Muscle layer of colon (tissue), 2 donors: ENCODE measurements around the gene MOK.

ENCODE experiments used
- H3K27ac ChIP-seq: one replicate; pipeline ENCODE4 v1.7.0; 2013; ENCODE audit warnings: low read depth, mild to moderate bottlenecking, low read length, moderate library complexity
- H3K27me3 ChIP-seq, 2 donors: one replicate each; pipeline ENCODE4 v1.7.0; 2013; ENCODE audit warnings: low read length in 2 of 2, mild to moderate bottlenecking in 2 of 2; ENCODE audit not compliant: insufficient read depth in 2 of 2, control insufficient read depth in 1 of 2
- H3K36me3 ChIP-seq: one replicate; pipeline ENCODE4 v1.7.0; 2013; ENCODE audit warnings: mild to moderate bottlenecking, low read length; ENCODE audit not compliant: insufficient read depth
- H3K4me1 ChIP-seq: one replicate; pipeline ENCODE4 v1.7.0; 2013; ENCODE audit warnings: mild to moderate bottlenecking, low read length; ENCODE audit not compliant: insufficient read depth
- H3K4me3 ChIP-seq, 2 donors: one replicate each; pipeline ENCODE4 v1.7.0; 2013; ENCODE audit warnings: low read length in 2 of 2, low read depth in 1 of 2, mild to moderate bottlenecking in 1 of 2, moderate library complexity in 1 of 2
- H3K9ac ChIP-seq: one replicate; pipeline ENCODE4 v1.7.0; 2013; ENCODE audit warnings: low read length
- H3K9me3 ChIP-seq: one replicate; pipeline ENCODE4 v1.7.0; 2013; ENCODE audit warnings: mild to moderate bottlenecking, low read length
- donor health status: abdominal sarcoma.
- donor health status: Adenocarcinoma of cecum.

Gene MOK

DNA sequence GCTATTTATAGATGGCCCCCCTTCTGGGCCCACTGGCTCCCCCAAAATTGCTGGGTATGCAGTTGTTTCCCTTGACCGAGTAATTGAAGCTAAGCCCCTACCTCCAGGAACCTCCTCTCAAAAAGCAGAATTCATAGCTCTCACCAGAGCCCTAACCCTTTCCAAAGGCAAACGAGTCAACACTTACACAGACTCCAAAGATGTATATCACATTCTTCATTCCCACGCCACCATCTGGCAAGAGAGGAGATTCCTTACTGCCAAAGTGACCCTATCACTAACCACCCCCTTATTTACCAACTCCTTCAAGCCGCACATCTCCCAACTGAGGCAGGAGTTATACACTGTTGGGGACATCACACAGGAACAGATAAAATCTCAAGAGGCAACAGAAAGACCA is 66.8 kb downstream of the MOK start:
- Histone ChIP-seq H3K36me3 (no peaks in the 10 kb centered on the region), H3K4me1 (peaks cover 8% of the 10 kb centered on the region), H3K27ac (no peak overlapping the region), H3K9me3 (no peaks in the 10 kb centered on the region), H3K27me3 (no peaks in the 10 kb centered on the region), H3K4me3 (no peak overlapping the region), H3K9ac (no peak overlapping the region)

DNA sequence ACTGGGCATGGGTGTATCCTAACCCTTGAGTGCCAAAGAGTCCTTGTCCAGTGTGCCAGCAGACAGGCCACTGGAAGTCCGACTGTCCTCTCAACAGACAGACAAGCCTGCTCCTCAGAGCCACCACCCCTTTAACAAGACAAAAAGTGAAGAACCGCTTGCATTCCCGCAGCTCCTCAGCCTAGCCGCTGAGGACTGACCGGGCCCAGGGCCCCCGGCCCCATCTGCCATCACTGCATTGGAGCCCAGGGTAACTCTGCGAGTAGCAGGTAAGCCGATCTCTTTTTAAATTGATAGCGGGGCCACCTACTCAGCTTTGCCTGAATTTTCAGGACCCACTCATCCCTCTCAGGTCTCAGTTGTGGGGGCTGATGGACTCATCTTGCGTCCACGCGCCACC is 68.9 kb downstream of the MOK start:
- no peak overlapping the region for H3K4me3 ChIP-seq
- no peak overlapping the region for H3K9ac ChIP-seq
- H3K4me1 ChIP-seq: peaks cover 8% of the 10 kb centered on the region
- peaks cover 17% of the 10 kb centered on the region for H3K36me3 ChIP-seq
- no peak overlapping the region for H3K27ac ChIP-seq
- no peaks in the 10 kb centered on the region for H3K9me3 ChIP-seq
- no peaks in the 10 kb centered on the region for H3K27me3 ChIP-seq

DNA sequence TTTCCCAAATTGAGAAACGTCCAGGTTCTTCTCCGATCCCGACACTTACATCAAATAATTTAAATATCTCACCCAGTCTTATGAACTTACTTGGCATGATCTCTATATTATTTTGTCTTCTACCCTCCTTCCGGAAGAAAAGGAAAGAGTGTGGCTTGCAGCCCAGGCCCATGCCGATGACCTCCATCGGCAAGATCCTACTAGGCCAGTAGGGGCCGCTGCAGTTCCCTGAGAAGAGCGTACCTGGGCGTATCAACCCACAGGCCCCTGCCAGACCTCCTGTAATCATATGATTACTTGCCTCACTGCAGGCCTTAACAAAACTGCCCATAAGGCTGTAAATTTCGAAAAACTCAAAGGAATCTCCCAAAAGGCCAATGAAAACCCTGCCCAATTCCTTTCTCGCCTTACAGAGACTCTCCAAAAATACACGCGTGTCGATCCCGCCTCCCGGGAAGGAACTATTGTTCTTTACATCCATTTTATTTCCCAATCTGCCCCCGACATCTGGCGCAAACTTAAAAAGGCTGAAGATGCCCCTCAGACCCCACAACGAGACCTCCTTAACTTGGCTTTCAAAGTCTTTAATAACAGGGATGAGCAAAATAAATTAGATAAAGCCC is 69.6 kb downstream of the MOK start:
- H3K36me3 ChIP-seq: peaks cover 20% of the 10 kb centered on the region
- no peaks in the 10 kb centered on the region for H3K9me3 ChIP-seq
- H3K27me3 ChIP-seq: no peaks in the 10 kb centered on the region
- peaks cover 8% of the 10 kb centered on the region for H3K4me1 ChIP-seq
- H3K4me3 ChIP-seq: no peak overlapping the region
- no peak overlapping the region for H3K27ac ChIP-seq
- H3K9ac ChIP-seq: no peak overlapping the region

DNA sequence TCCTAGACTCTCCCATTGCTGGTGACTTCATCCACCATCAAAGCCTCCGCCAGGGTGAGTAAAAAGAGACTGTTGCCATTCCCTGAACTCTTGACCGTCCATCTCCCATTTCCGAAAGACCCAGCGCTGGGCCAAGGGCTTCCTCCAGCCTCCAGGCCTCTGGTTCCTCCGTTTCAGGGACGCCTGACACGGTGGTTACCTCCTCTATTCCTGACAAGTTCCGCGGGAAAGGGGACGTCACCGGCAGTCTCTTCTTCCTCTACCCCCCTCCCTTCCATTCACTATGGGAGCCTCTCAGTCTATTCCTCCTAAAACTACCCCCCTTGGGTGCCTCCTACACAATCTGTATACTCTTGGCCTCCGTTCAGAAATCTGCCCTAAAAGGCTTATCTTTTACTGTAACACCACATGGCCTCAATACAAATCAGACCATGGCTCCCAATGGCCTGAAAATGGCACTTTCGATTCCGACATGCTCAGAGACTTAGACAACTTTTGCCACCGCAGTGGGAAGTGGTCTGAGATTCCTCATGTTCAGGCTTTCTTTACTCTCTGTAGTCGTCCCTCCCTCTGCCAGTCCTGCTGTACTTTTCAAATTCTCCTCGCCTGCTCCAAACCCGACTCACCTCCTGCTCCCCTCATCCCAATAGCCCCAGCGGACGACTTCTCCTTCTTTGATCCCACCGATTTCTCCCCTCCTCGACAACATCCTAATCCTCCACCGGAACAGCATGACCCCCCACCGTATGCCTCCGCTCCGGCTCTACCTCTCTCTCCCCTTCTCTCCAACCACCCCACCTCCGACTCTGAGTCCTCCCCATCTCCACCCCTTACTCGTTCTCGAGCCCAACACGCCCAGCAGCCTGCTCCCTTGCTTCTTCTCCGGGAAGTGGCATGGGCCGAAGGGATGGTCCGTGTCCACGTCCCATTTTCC is 70.4 kb downstream of the MOK start:
- Histone ChIP-seq H3K9me3 (no peaks in the 10 kb centered on the region), H3K4me1 (peaks cover 8% of the 10 kb centered on the region), H3K27me3 (no peaks in the 10 kb centered on the region), H3K36me3 (peaks cover 20% of the 10 kb centered on the region), H3K27ac (no peak overlapping the region), H3K4me3 (no peak overlapping the region), H3K9ac (no peak overlapping the region)

DNA sequence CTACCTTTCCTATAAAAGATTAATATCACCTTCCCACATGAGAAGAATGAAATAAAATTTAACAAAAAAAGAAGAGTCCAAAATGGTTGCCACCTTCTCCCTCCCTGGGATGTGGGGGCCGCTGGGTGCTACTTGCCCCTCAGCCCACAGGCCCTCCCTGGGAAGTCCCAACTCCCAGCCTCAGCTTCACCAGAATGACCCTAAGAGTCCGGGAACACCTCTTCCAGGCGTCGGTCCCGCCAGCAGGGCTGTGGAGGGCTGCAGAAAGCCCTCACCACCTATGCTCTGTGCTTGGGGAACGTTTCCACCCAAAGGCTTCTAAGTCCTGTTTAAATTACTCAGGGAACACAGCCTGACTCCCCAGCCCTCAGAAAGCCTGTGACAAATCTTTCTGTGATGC is 71.9 kb downstream of the MOK start:
- no peak overlapping the region for H3K27ac ChIP-seq
- no peak overlapping the region for H3K4me3 ChIP-seq
- no peaks in the 10 kb centered on the region for H3K27me3 ChIP-seq
- H3K36me3 ChIP-seq: peaks cover 20% of the 10 kb centered on the region
- no peak overlapping the region for H3K9ac ChIP-seq
- H3K4me1 ChIP-seq: peaks cover 8% of the 10 kb centered on the region
- H3K9me3 ChIP-seq: no peaks in the 10 kb centered on the region

DNA sequence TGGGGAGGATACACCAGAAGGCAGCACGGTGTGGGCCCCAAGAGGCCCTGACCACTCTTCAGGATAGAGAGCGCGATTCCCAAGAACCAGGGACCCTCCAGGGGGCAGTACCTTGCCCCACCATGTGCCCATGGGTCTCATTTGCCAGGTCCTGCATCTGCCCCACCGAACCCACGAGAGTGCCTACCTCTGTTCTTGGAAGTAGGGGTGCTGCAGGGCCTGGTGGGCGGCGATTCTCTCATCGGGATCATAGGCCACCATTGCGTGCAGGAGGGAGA is 72.7 kb downstream of the MOK start:
- H3K36me3 ChIP-seq: peaks cover 20% of the 10 kb centered on the region
- H3K4me3 ChIP-seq: no peak overlapping the region

DNA sequence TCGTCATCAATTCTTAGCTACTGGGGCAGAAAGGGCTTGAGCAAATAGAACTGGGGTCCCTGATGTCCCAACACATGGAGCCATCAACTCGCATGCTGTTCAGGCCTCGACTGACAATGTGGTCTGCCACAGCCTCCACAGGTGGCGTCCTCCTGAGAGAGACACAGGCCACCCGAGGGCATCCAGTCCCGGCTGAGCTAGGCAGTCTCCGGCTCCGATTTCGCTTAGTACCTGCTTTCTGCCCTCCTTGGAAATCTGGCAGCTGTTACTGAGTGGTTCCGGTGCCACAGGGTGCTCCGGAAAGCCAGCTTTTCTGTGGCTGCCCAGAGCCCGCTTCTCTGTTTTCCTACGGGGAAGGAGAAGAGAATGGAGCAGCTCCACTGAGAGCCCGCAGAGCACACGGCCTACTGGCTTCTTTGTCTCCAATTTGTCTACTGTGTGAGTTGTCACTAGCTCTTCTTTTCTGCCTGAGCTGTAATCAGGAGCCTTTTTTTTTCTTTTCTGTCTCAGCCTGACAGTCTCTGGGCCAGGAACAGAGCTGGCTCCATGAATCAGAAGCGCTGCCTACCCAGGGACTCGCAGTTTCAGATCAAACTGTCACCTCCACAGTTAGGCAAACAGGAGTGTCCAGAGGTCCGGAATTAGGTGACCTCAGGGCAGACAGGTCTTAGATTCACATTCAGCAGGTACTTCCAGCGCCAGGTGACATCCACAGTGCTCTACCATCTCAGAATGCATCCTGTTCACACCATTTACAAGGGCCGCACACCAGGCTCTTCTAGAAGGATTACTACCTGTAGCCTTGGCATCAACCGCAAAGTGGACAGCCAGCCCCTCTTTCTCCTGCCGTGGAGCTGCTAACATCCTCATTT is 73.3 kb downstream of the MOK start:
- H3K36me3 ChIP-seq: peaks cover 20% of the 10 kb centered on the region
- H3K4me1 ChIP-seq: peaks cover 8% of the 10 kb centered on the region
- H3K9ac ChIP-seq: no peak overlapping the region
- H3K9me3 ChIP-seq: no peaks in the 10 kb centered on the region
- H3K27me3 ChIP-seq: no peaks in the 10 kb centered on the region
- no peak overlapping the region for H3K4me3 ChIP-seq
- no peak overlapping the region for H3K27ac ChIP-seq

More for the DNA sequence above, 72.7 kb downstream of the MOK start:
- no peaks in the 10 kb centered on the region for H3K27me3 ChIP-seq
- no peak overlapping the region for H3K9ac ChIP-seq
- no peaks in the 10 kb centered on the region for H3K9me3 ChIP-seq
- H3K4me1 ChIP-seq: peaks cover 8% of the 10 kb centered on the region
- H3K27ac ChIP-seq: no peak overlapping the region

DNA sequence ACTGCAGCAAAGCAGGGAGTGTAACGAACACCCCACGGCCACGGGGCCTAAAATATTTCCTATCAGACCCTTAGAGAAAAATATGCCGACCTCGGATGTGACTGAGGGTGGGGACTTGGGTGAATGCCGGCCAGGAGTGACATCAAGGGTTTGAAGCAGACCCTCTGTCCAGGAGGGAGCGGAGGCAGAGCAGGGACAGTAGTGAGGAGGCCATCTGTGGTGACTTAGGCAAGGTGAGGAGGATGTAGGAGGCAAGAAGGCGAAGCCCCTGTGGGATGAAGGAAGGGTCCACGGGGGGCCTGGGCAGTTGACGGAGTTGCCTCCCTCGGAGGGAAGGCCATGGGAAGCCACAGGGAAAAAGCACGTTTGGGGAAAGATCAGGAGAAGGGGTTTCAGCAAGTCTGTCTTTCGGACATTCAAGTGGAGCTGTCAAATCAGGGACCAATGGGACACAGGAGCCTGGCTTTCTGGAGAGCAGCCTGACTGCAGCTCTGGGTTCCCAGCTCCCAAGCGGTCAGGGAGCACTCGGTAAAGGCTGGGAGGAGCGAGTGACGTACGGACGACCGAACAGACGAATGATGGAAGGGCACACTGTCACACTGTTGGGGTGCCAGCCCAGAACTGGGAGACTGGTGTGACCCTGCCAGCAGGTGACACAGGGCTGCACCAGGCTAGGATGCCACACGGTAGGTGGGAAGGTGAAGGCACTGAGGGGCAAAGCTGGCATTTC is 74.3 kb downstream of the MOK start:
- H3K36me3 ChIP-seq: peaks cover 20% of the 10 kb centered on the region
- H3K9me3 ChIP-seq: no peaks in the 10 kb centered on the region
- peaks cover 7% of the 10 kb centered on the region for H3K4me1 ChIP-seq
- no peak overlapping the region for H3K27ac ChIP-seq
- no peaks in the 10 kb centered on the region for H3K27me3 ChIP-seq
- H3K4me3 ChIP-seq: no peak overlapping the region
- no peak overlapping the region for H3K9ac ChIP-seq

DNA sequence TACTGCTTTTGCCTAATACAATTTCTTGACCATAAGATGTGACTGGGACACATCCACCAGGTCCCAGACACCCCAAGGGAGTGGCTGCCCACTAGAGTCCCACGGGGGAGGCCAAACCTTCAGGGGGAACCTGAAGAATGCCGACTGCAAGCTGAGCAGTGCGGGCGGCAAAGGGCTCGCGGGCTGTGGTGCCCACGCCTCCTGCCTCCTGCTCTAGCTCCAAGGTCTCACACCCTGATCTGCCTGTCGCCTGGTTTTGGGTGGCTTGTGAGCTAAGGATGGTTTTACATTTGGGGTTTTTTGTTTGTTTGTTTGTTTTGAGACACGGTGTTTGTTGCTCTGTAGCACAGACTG is 75.2 kb downstream of the MOK start:
- H3K4me1 ChIP-seq: no peaks in the 10 kb centered on the region
- no peaks in the 10 kb centered on the region for H3K9me3 ChIP-seq
- H3K9ac ChIP-seq: no peak overlapping the region
- no peaks in the 10 kb centered on the region for H3K27me3 ChIP-seq
- peaks cover 20% of the 10 kb centered on the region for H3K36me3 ChIP-seq
- H3K4me3 ChIP-seq: no peak overlapping the region
- no peak overlapping the region for H3K27ac ChIP-seq

DNA sequence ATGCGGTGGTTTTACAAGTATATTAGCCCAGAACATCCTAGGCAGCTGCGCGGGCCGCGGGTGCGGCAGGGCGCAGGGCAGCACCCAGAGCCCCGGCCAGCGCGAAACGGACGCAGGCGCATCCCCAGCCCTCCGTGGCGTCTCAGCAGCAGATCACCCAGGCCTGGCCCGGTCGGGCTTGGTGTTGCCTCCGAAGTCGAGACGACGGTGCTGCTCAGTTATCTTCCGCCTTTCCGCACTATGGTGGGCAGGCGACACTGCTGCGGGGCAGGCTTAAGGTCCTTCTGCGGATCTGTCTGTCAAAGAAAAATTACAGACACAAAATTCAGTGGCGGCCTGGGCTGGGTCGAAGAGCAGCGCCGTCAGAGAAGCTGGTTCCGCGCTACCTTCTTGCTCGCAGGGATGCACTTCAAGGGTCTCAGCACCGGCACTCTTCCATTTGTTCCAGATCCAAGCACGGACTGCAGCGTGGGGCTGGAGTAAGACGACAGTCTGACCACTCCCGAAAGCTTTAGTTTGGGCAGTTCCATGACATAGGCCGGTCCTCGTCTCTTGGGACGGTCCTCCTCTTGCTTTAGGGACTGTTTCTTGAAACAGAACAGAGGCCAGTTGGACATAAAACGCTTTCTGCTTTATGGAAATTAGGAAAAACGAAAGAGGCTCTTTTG is 75.8 kb downstream of the MOK start:
- no peak overlapping the region for H3K4me3 ChIP-seq
- peaks cover 20% of the 10 kb centered on the region for H3K36me3 ChIP-seq
- no peaks in the 10 kb centered on the region for H3K27me3 ChIP-seq

More for the DNA sequence above, 75.8 kb downstream of the MOK start:
- H3K9ac ChIP-seq: no peak overlapping the region
- no peak overlapping the region for H3K27ac ChIP-seq
- H3K4me1 ChIP-seq: no peaks in the 10 kb centered on the region
- H3K9me3 ChIP-seq: no peaks in the 10 kb centered on the region
